Fibroblast of villous mesenchyme (primary cell): ENCODE data around the gene MGMT. TPM values are rescaled to one million over a fixed set of nuclear protein-coding genes. Genes with fewer than 3 reads are reported as not detected.

Experiments
- DNase-seq: peaks from one replicate; pipeline ENCODE4 v3.0.0-alpha.2; 2010; ENCODE audit warnings: low read depth
- H3K4me3 ChIP-seq: 2 replicates; pipeline ENCODE4 v1.5.1; 2011; ENCODE audit warnings: low read depth, mild to moderate bottlenecking, low read length
- CTCF ChIP-seq: IDR thresholded peaks from 2 replicates; pipeline ENCODE4 v1.5.1; 2012; ENCODE audit warnings: low read depth, mild to moderate bottlenecking, low read length; ENCODE audit not compliant: insufficient read depth
- total RNA-seq: library from RNA; depleted of rRNA; stranded (reverse); fragments of >200 nt; gene quantifications from 2 replicates; pipeline ENCODE4 v1.2.3, GENCODE V29; 2012

The MGMT gene
- total RNA-seq, 1 donor = 10.4 TPM

- H3K4me3 ChIP-seq = no peak overlapping the region
- no peak for DNase-seq
- no peak for TF ChIP-seq CTCF
Measured at GRCh38 chr10:129498680-129499079, 31.6 kb downstream of the MGMT start.

- no peak for TF ChIP-seq CTCF
- no peak for DNase-seq
- H3K4me3 ChIP-seq = no peak overlapping the region
Measured at GRCh38 chr10:129500617-129501339, 33.7 kb downstream of the MGMT start.

GRCh38 chr10:129501652-129502436 is 34.8 kb downstream of the MGMT start:
- no peak for TF ChIP-seq CTCF
- DNase-seq = no peak
- no peak overlapping the region for H3K4me3 ChIP-seq

- H3K4me3 ChIP-seq = no peak overlapping the region
- no peak for TF ChIP-seq CTCF
- no peak for DNase-seq
Measured at GRCh38 chr10:129502448-129502847, 35.4 kb downstream of the MGMT start.

GRCh38 chr10:129505500-129506075 is 38.5 kb downstream of the MGMT start:
- H3K4me3 ChIP-seq = no peak overlapping the region
- TF ChIP-seq CTCF = no peak
- DNase-seq = no peak

- H3K4me3 ChIP-seq = no peak overlapping the region
- no peak for TF ChIP-seq CTCF
- no peak for DNase-seq
Measured at GRCh38 chr10:129506101-129506797, 39.2 kb downstream of the MGMT start.
